Renal pelvis (tissue), 4 donors: ENCODE data around the gene NR1D1. TPM values are rescaled to one million over a fixed set of nuclear protein-coding genes. Genes with fewer than 3 reads are reported as not detected.
A peak's percentile ranks its signal among the peaks of the same experiment; 100 is the strongest.

Experiments used
- DNase-seq: peaks from one replicate; pipeline ENCODE4 v3.0.0-alpha.2; 2013
- polyA plus RNA-seq, 3 donors: library from polyadenylated mRNA; unstranded; fragments of 120-200 nt; gene quantifications; one replicate each; pipeline ENCODE4 v1.2.1, GENCODE V29; 2013; ENCODE audit not compliant: insufficient read length in 3 of 3

Gene NR1D1
- polyA plus RNA-seq, 3 donors, result 4.0 to 4.2 (median 4.1) TPM

GRCh38 chr17:40112191-40112711 lies 11.9 kb upstream of the NR1D1 start:
- DNase-seq, result no peak

DNA sequence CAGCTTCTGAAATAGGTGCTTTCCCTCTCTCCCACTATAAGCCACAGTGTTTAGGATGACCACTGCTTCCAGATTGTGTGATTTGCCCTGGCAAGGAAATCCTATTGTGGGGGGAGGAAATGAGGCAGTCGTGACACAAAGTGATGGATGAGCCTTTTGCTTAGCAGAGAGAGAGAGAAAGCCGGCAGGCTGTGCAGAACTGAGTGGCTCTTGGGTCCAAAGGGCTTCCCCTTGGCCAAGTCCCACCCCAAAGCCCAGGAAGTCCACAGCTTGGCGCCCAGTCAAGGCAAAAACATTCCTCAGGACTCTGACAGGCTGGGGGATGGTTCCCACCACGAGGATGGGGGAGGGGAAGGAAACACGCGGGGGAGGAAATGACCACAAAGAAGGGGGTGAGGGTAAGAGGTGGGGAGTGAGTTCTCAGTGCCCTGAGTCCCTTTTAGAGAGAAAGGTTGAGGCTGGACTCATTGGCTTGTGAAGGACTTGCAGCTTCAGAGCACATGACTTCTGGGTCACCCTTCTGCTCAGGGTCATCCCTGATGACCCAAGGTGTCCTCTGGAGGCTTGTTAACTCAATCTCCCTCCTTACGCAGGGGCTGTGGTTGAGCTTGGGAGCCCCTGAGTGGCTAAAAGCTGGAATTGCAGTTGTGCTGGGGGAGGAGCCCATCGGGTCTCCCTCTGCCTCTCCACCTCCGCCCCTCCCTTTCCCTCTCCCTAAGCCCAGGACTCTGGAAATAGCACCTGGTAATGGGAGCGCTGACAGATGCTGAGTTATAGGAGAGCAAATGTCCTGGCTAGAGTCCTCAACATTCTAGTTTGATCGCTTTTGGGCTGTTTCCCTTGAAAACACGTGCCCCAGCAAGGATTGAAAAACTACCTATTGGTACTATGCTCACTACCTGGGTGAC lies 11.1 kb upstream of the NR1D1 start:
- DNase-seq, result peak; percentile 94

GRCh38 chr17:40110026-40110845 lies 9.8 kb upstream of the NR1D1 start:
- no peak for DNase-seq

DNA sequence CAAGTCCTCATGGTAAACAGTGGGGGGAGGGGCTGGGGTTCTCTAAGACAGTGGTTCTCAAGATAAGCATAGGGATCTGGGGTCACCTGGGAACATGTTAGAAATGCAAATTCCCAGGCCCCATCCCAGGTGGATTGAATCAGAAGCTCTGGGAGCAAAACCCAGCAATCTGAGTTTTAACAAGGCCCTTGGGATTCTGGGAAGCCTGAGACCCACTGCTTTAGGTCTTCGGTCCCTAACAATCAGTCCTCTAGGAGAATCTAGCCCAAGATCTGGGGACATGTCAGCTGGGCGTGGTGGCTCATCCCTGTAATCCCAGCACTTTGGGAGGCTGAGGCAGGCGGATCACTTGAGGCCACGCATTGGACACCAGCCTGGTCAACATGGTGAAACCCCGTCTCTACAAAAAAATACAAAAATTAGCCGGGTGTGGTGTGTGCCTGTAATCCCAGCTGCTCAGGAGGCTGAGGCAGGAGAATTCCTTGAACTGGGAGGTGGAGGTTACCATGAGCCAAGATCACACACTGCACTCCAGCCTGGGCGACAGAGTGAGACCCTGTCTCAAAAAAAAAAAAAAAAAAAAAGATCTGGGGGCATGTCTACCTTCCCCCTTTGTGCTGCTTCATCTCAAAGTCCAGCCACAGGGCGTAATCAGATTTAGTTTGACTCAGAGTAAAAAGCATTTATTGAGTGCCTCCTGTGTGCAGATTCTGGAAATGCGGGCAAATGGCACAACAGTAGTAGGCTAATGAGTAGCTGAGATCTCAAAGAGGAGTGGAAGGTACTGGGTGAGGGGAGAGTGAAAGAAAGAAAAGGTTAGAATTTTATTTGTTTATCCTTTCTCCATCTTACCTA lies 8.8 kb upstream of the NR1D1 start:
- no peak for DNase-seq

DNA sequence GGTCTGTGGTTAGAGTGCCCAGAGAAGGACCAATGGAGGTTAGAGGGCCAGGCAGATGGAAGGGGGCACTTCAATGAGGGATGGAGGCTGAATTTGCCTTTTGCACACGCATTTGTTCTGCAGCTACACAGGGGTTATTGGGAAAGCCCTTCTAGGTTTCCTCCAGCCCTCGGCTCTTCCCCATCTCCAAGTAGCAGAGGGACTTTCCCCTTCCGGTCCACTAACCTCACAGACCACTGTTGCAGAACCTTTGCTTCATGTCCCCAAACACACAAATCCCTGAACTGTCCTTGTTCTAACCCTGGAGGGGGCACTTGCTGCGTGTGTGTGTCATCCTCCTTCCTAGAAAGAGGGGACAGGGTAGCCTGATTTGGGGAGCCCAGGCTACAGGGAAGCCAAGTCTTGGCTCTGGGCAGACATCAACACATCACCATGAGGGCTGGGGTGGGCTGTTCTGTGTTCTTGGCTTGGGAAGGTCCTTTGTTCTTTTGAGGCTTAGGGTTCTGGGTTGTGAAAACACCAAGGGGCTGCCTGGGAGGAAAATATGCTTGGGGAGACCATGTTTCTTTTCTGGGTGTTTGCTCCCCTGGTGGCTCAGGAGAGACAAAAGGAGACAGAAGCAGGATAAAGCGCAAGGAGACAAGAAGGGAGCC lies 7.3 kb upstream of the NR1D1 start:
- no peak for DNase-seq

- no peak for DNase-seq
Measured at GRCh38 chr17:40106760-40107521, 6.6 kb upstream of the NR1D1 start.

- no peak for DNase-seq
Measured at GRCh38 chr17:40105861-40106759, 5.7 kb upstream of the NR1D1 start.

GRCh38 chr17:40104594-40105486 lies 4.5 kb upstream of the NR1D1 start:
- DNase-seq, result no peak

GRCh38 chr17:40103688-40104087 lies 3.3 kb upstream of the NR1D1 start:
- DNase-seq, result no peak

- no peak for DNase-seq
Measured at GRCh38 chr17:40103071-40103661, 2.8 kb upstream of the NR1D1 start.

DNA sequence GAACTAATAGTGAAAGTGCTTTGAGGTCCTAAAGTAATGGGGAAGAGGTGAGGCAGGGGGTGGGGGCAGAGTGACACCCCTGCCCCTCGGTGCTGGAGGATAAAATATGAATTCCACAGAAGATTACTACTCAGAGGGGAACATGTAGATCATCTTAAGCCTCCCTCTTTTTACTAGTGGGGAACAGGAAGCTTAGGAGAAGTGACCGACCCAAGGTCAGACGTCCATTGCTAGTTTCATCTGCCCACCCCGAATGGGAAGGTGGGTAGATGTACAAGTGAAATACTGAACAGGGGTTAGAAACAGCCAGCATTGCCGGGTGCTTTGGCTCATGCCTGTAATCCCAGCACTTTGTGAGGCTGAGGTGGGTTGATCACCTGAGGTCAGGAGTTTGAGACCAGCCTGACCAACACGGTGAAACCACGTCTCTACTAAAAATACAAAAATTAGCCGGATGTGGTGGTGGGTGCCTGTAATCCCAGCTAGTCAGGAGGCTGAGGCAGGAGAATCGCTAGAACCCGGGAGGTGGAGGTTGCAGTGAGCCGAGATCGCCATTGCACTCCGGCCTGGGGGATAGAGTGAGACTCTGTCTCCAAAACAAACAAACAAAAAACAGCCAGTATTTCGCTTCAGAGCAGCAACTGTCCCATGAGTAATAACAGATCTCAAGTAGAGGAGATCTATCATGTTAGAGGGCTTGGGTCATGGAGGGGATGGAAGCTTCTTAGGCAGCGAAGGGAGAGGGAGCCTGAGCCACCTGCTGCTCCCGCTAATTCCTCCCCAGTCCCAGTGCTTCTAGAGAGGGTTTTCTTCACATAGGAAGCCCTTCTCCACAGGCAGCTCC lies 1.2 kb upstream of the NR1D1 start:
- DNase-seq, result no peak

DNA sequence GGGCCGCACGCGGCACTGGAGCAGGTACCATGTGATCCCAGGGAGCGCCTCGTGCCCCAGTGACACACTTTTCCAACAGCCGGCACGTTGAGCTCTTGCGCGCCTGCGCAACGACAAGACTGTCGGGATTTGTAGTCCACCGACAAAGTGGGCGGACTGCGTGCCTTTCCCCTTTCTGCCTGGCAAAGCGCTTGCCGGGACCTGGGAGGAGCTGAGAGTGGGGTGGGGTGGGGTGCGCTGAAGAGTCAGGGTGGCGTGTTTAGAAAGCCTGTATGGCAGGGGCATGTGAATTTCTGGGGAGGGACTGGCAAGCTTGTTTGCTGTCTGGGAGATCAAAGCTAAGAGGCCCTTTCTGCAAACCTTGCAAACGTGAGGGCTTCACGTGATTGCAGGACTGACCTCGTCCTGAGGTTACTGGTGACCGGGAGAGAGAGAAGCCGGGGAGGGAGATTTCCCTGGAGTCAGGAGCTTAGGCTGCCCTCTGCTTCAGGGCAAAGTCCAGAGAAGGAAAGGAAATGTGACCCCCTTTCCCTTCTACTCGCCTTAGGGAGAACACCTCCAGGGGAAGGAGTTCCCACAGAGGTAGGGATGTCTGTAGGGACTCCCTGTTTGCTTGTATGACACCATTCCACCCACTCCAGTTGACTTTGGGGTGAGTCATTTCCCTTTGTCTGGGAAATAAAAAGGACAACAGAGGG lies 429 bp upstream of the NR1D1 start:
- peak; percentile 93 for DNase-seq

DNA sequence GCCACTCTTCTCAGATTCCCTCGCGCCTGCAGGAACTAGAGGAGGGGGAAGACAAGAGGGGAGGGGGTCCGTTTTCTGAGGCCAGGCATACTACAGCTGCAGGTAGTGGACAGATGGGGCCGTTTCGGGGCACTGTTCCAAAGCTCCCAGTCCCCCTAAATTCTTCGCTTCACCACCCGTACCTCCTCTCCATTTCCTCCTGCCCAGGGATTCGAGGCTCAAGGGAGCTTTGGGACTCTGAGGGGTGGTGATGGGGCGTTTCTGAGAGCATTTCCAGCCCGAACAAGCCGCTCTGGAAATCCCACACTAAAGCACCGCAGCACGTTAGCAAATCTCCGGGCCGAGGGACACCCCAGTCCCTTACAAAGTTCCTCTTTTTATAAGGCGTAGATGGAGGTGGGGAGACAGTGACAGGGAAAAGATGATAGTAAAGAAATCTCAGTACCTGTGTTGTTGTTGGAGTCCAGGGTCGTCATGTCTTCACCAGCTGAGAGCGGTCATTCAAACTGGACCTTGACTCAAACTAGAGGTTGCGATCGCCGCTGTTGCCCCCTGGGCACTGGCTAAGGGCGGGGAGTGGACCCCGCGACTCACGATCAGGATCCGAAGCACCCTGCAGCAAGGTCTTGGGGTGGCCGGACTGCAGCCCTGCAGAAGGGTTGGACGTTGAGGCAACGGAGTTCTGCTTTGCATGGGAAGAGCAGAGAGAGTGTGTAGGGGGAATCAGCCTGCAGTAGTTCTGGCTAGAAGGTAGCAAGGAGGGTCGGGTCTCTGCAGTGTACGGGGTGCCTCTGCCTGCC lies 570 bp downstream of the NR1D1 start:
- DNase-seq, result no peak

DNA sequence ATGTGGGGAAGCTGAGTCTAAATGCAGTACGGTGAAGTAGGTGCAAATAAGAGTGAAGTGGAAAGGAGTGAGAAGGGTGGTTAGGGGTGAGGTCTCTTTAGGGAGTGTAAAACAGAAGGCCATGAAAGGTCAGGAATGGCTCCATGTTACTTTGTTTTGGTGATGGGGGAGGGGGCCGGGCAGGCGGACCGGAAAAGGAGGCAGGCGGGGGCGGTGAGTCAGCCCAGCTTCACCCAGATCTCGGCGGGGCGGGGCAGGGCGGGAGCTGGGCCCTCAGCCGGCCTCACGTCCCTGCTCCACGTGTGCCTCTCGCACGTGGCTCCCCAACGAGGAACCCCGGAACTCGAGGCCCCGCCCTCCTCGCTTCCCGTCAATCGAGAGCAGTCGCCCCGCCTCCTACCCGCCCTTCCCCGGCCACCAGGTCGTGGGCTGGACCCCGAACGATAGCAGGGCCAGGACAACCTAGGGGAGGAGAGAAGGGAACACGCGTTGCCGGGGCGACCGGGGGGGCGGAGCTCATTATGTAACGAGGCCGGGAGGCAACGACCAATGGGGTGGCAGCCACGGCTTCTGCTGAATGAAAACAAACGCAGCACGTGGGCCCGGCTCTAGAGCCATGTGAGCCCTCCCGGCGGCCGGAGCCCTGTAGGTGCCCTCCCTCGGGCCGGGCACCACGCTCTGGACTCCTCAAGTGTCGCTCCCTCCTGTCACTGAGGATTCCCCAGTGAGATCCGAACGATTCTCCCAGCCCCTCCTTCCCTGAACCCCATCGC lies 1.4 kb downstream of the NR1D1 start:
- peak; percentile 90 for DNase-seq
